LNCAP (cell line): Measurements from ENCODE around the gene CRLF1.

Experiments used
- TF ChIP-seq, protein P1 (sequence below): fragments of 450-650 bp; IDR thresholded peaks from 2 replicates; pipeline ENCODE4 v1.5.1; 2017; ENCODE audit warnings: mild to moderate bottlenecking

The CRLF1 gene

DNA sequence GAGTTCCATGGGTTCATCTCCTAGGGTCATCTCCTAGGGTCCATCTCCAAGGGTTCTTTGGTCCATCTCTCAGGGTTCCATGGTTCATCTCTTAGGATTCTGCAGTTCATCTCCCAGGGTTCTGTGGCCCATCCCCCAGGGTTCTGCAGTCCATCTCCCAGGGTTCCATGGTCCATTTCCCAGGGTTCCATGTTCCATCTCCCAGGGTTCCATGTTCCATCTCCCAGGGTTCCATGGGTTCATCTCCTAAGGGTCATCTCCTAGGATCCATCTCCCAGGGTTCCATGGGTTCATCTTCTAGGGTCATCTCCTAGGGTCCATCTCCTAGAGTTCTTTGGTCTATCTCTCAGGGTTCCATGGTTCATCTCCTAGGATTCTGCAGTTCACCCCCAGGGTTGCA is 11.0 kb upstream of the CRLF1 start:
- TF ChIP-seq, protein P1, sequence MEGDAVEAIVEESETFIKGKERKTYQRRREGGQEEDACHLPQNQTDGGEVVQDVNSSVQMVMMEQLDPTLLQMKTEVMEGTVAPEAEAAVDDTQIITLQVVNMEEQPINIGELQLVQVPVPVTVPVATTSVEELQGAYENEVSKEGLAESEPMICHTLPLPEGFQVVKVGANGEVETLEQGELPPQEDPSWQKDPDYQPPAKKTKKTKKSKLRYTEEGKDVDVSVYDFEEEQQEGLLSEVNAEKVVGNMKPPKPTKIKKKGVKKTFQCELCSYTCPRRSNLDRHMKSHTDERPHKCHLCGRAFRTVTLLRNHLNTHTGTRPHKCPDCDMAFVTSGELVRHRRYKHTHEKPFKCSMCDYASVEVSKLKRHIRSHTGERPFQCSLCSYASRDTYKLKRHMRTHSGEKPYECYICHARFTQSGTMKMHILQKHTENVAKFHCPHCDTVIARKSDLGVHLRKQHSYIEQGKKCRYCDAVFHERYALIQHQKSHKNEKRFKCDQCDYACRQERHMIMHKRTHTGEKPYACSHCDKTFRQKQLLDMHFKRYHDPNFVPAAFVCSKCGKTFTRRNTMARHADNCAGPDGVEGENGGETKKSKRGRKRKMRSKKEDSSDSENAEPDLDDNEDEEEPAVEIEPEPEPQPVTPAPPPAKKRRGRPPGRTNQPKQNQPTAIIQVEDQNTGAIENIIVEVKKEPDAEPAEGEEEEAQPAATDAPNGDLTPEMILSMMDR = no peak

DNA sequence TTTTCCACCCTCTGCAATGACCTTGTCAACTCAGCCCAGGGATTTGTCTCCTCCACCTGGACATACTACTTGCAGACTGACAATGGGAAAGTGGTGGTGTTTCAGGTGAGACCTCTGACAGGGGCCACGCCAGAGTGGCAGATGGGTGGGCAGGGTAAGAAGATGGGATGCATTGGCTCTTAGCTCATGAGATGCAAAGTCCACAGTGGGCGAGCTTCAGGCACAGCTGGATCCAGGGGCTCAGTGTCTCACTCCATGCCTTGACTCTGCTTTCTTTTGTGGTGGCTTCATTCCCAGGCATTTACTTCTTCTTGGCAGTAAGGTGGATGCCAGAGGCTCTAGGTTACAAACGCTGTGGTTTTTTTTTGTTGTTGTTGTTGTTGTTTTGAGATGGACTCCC is 9.4 kb upstream of the CRLF1 start:
- TF ChIP-seq, protein P1 = no peak

DNA sequence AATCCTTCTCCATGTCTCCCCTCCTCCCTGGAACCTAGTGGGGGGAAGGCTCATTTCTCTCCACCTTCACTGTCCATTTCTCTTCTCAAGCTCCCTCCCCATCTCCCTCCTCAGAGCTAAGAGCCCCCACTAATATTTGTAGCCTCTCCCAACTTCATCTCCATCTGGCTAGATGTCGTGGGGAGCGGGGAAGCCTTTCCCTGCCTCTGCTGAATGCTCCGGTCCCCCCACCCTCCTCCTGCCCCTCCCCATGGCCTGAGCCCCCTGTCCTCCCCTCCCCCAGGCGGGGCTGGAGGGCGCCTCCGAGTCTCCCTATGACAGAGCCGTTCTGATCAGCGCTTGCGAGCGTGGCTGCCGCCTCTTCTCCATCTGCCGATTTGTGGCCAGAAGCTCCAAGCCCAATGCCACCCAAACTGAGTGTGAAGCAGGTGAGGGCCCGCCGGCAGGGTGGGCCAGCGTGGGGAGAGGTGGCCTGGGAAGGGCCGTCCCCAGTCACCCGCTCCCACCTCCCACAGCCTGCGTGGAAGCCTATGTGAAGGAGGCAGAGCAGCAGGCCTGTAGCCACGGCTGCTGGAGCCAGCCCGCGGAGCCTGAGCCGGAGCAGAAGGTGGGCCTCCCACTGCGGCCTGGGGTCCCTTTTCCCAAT is 7.1 kb upstream of the CRLF1 start:
- TF ChIP-seq, protein P1 = no peak

DNA sequence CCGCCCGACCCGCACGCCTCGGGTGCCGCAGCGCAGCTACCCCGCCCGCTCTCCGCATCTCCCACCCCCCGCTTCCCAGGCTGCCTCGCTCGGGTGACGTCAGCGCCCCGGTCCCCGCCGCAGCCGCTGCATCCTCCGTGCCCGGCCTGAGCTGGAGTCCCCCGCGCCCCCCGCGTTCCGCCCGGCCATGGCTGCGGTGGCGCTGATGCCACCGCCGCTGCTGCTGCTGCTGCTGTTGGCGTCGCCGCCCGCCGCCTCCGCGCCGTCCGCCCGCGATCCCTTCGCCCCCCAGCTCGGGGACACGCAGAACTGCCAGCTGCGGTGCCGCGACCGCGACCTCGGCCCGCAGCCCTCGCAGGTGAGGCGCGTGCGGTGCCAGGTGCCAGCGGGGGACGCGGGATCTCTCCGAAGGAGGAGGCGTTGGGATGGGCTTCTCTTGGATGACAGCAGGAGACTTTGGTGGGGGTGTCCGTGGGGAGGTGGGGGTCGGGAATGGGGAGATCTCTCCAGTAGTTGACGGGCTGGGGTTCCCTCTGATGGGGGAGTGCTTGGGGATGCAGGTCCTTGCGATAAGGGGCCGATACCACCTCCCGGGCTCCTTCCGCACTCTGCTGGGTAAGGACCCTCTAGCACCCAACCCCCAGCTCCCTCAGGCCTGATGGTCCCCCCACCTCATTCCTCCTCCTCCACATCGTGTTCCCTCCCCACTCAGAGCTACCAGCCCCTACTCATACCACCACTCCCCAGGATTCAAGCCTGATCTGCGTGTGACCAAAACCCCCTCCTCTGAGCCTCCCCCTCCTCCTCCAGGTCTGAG is 6.4 kb upstream of the CRLF1 start, which contains the start of gene TMEM59L:
Gene TMEM59L (plus strand): TSS at position 99 of the 817 bp plus-strand sequence. CDS start 89 bp downstream, at position 188.
- TF ChIP-seq, protein P1 = no peak

DNA sequence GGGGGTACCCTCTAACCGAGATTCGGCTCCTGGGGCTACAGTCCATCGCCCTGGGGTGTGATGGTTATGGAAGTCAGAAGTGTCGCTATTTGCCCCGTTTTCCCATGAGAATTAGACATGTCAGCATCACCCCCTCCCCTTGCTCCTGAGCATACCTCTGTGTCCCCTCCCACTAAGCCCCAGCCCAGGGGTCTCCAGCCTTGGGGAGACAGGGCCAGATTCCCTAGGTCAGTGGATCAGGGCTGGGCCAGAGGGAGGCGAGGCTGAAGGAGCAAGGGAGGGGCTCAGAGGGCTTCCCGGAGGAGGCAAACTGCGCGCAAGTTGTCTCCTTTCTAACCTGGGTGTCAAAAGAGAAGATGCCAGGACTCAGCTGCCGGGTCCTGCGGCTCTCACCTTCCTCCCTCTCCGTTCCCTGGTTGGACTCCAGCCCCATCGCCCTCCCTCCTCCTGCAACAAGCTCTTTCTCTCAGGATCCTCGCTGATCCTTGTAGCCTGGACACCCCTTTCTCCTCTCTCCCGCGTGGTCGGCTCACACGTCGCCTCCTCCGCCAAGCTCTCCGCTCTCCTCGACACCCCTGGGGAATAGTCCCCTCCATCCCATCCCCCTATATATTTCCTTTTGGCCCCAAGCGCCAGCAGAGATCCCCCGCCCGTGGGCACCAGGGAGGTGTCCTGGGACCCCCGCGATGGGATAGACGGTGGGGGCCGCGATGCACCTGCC is 5.6 kb upstream of the CRLF1 start:
- TF ChIP-seq, protein P1 = no peak

DNA sequence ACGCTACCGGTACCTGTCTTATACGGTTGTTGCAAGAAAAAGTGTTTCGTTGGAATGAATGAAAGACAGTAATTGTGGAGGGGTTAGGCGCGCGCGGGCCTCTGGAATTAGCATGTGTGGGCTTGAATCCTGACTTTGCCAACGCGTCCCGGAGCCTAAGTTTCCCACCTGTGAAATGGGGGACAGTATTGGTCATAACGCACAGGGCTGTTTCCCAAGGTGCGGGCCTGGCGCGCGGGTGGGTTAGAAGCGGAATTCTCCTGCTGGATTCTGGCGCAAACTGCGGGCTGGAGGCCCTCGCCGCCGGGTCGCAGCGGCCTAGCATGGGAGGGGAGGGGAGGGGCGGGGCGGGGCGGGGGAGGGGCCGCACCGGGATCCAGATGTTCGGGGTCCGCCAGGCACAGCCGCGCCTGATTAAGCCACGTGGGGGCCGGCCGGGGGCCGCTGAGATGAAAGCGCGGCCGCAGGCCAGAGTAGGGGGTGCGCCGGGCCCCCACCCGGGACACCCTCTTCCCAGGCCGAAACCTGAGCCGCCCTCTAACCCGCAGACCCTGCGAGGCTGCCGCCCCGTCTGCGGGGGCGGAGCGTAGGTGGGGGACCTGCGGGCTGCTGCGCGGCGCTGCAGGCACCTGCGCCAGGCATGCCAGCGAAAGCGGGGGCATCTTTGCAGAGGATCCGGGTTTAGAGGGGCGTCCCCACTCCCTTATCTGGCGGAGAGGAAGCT is 4.9 kb upstream of the CRLF1 start:
- TF ChIP-seq, protein P1 = no peak
